VCaP (cell line): Measurements from ENCODE around the gene OR51A7.

ENCODE experiments used
- H3K27ac ChIP-seq: fragments of 450-650 bp; 2 replicates; pipeline ENCODE4 v1.5.1; 2017
- CTCF ChIP-seq: fragments of 450-650 bp; conservative IDR thresholded peaks from 2 replicates; pipeline ENCODE4 v1.5.1; 2017; ENCODE audit warnings: mild to moderate bottlenecking, moderate library complexity

The OR51A7 gene

DNA sequence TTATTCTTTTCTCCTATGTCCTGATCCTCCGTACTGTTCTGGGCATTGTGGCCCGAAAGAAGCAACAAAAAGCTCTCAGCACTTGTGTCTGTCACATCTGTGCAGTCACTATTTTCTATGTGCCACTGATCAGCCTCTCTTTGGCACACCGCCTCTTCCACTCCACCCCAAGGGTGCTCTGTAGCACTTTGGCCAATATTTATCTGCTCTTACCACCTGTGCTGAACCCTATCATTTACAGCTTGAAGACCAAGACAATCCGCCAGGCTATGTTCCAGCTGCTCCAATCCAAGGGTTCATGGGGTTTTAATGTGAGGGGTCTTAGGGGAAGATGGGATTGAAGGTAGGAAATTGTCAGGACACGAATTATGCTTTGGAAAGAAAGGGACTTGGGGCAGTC, 21.0 kb upstream of the OR51A7 start:
- no peak for TF ChIP-seq CTCF

GRCh38 chr11:4884361-4884760, 19.2 kb upstream of the OR51A7 start:
- no peak for TF ChIP-seq CTCF
- no peak overlapping the region for H3K27ac ChIP-seq

More for the DNA sequence above, 21.0 kb upstream of the OR51A7 start:
- H3K27ac ChIP-seq = no peak overlapping the region

GRCh38 chr11:4886186-4886585, 17.4 kb upstream of the OR51A7 start:
- H3K27ac ChIP-seq = no peak overlapping the region
- no peak for TF ChIP-seq CTCF

DNA sequence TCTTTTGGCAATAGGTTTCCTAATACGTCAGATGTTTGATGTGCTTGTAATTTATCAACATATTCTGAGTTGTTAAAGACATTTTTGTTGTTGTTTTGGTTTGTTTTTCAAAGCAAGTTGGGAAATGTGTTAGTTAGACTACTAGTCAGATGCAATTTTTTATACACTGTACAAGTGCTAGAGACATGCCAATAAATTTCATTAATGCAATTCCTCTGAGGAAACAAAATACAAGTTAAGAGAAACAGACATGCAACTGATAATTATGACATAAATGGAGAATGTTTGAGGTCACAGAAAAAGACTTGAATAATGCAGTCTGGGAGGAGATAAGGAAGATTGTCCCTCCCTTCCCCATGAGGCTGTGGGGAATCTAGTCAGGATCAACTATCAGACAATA, 16.0 kb upstream of the OR51A7 start:
- no peak overlapping the region for H3K27ac ChIP-seq
- TF ChIP-seq CTCF = no peak

- TF ChIP-seq CTCF = no peak
- H3K27ac ChIP-seq = no peak overlapping the region
Observed at GRCh38 chr11:4890279-4890678, 13.3 kb upstream of the OR51A7 start.

DNA sequence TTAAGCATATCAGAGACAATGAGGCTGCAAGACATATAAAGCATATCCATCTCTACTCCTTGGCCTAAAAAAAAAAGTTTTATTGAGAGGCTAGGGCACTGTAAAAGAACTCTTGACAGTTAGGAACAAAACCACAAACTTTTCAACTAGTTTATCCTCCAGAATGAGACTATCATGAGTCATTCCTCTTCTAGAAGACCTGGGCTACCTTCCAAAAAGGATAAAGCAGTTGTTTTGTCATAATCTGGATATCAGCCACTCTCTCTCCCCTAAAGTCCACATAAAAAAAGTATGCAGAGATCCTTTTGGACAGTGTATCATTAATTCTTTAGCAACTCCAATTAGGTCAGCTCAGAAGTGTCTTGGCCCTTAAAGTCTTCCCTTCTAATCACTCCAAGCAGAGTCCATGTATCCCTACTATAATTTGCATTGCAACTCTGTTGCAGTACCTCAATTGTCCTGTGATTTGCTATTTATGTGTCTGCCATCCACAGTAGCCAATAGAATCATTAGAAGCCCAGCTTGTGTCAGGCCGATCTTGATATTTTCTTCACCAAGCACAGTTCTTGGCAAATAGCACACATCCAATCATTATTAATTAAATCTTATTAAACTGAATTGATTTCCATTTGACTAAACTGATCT, 11.5 kb upstream of the OR51A7 start:
- peak; percentile 14; the same call in 1 of the 2 replicates for TF ChIP-seq CTCF
- no peak overlapping the region for H3K27ac ChIP-seq

DNA sequence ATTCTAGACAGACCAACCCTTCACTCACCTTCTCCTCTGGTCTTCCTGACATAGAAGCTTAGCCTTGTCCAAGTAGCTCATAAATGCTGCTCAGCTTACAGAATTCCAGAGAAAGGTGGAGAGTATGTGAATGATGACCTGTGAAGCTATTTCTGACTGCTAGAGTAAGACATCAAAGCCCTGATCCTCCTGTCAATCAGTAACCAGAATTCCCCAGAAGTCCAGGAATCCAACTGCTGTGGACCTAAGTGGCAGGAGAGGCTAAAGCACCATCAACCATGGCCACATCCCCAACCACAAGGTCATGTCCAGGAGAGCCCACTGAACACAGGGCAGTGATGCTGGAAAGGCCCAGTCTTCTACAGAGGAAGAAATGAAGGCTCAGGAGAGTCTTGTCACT, 13.0 kb downstream of the OR51A7 start:
- no peak overlapping the region for H3K27ac ChIP-seq

More for the DNA sequence above, 13.0 kb downstream of the OR51A7 start:
- no peak for TF ChIP-seq CTCF
